ENCODE data around the gene MEI4. TPM values are rescaled to one million over a fixed set of nuclear protein-coding genes. Genes with fewer than 3 reads are reported as not detected.

The MEI4 gene
- total RNA-seq, 1 experiment from 2014 or later, result not detected

DNA sequence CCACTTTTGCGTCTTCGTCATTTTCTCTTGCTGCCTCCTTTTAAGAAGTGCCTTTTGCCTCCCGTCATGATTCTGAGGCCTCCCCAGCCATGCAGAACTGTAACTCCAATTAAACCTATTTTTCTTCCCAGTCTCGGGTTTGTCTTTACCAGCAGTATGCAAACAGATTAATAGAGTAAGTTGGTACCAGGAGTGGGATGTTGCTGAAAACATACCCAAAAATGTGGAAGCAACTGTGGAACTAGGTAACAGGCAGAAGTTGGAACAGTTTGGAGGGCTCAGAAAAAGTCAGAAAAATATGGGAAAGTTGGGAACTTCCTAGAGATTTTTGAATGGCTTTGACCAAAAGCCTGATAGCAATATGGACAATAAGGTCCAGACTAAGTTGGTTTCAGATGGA is 309.2 kb downstream of the MEI4 start:
- H3K4me1 ChIP-seq (ENCODE audit: control insufficient read depth in 1 of 2, insufficient read depth in 2 of 2, low read length in 2 of 2), result no peaks in the 10 kb centered on the region
- no peak overlapping the region for H3K4me3 ChIP-seq (replicated peaks in 1 of 2; ENCODE audit: low read depth in 1 of 2, low read length in 2 of 2)
- no peak for TF ChIP-seq EGR1 (IDR thresholded peaks at IDR 0.05; ENCODE audit: low read depth)
- TF ChIP-seq, protein P1, sequence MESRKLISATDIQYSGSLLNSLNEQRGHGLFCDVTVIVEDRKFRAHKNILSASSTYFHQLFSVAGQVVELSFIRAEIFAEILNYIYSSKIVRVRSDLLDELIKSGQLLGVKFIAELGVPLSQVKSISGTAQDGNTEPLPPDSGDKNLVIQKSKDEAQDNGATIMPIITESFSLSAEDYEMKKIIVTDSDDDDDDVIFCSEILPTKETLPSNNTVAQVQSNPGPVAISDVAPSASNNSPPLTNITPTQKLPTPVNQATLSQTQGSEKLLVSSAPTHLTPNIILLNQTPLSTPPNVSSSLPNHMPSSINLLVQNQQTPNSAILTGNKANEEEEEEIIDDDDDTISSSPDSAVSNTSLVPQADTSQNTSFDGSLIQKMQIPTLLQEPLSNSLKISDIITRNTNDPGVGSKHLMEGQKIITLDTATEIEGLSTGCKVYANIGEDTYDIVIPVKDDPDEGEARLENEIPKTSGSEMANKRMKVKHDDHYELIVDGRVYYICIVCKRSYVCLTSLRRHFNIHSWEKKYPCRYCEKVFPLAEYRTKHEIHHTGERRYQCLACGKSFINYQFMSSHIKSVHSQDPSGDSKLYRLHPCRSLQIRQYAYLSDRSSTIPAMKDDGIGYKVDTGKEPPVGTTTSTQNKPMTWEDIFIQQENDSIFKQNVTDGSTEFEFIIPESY (IDR thresholded peaks at IDR 0.05; ENCODE audit: extremely low read depth, insufficient replicate concordance, low read length), result no peak
- RAD21 ChIA-PET (ENCODE audit: low non-redundant PET in 1 of 2, low total read pairs in 2 of 2, uncharacterized antibody in 2 of 2, unreplicated experiment in 2 of 2), result no interaction called here
- no peak overlapping the region for H3K27ac ChIP-seq (ENCODE audit: low read depth, low read length)
- no TSS peak for BruUV-seq (replicated peaks)
- H4K20me1 ChIP-seq (ENCODE audit: insufficient read depth), result no peaks in the 10 kb centered on the region
- ATAC-seq (no peak), DNase-seq (ENCODE audit: low read depth, low spot score) (no peak)
- no peaks in the 10 kb centered on the region for H3K27me3 ChIP-seq (ENCODE audit: insufficient read depth, low read length)
- H2AFZ ChIP-seq (ENCODE audit: low read depth, low read length, poor library complexity, severe bottlenecking), result no peak overlapping the region
- POLR2A ChIA-PET, result no interaction called here
- intact Hi-C loops (cut with micrococcal nuclease), result no loop called here
- H3K36me3 ChIP-seq (ENCODE audit: control insufficient read depth in 1 of 2, insufficient read depth in 2 of 2, low read length in 2 of 2), result no peaks in the 10 kb centered on the region
- H3K79me2 ChIP-seq (ENCODE audit: insufficient read depth, low read length), result no peaks in the 10 kb centered on the region
- no peaks in the 10 kb centered on the region for H3K9me2 ChIP-seq (ENCODE audit: insufficient read depth)
- no peak overlapping the region for H3K4me2 ChIP-seq (ENCODE audit: low read length)
- H3K9me3 ChIP-seq (ENCODE audit: control insufficient read depth in 1 of 2, insufficient read depth in 1 of 2, low read depth in 1 of 2, low read length in 2 of 2), result no peaks in the 10 kb centered on the region
- CTCF ChIA-PET, result no interaction called here
- no peak overlapping the region for H3K9ac ChIP-seq (ENCODE audit: low read length)

GRCh38 chr6:77965449-77965848 is 312.6 kb downstream of the MEI4 start:
- H3K4me3 ChIP-seq (replicated peaks in 1 of 2; ENCODE audit: low read depth in 1 of 2, low read length in 2 of 2), result no peak overlapping the region
- no peaks in the 10 kb centered on the region for H3K27me3 ChIP-seq (ENCODE audit: insufficient read depth, low read length)
- no peaks in the 10 kb centered on the region for H3K79me2 ChIP-seq (ENCODE audit: insufficient read depth, low read length)
- no peak for ATAC-seq
- CTCF ChIA-PET, result no interaction called here
- no peak overlapping the region for H3K4me2 ChIP-seq (ENCODE audit: low read length)
- DNase-seq (ENCODE audit: low read depth, low spot score), result no peak
- no peak overlapping the region for H2AFZ ChIP-seq (ENCODE audit: low read depth, low read length, poor library complexity, severe bottlenecking)
- RAD21 ChIA-PET (ENCODE audit: low non-redundant PET in 1 of 2, low total read pairs in 2 of 2, uncharacterized antibody in 2 of 2, unreplicated experiment in 2 of 2), result no interaction called here
- no peak overlapping the region for H3K27ac ChIP-seq (ENCODE audit: low read depth, low read length)
- TF ChIP-seq POLR2A (IDR thresholded peaks at IDR 0.05; ENCODE audit: borderline replicate concordance, extremely low read depth, insufficient read depth, insufficient read length) (no peak), ZNF274 (IDR thresholded peaks at IDR 0.05; ENCODE audit: low read depth, low read length) (no peak), SIN3A (IDR thresholded peaks at IDR 0.05; ENCODE audit: low read depth) (no peak), CEBPB (IDR thresholded peaks at IDR 0.05; ENCODE audit: low read depth) (no peak), REST (IDR thresholded peaks at IDR 0.05; ENCODE audit: low read depth) (no peak)
- intact Hi-C loops (cut with micrococcal nuclease), result no loop called here
- no peaks in the 10 kb centered on the region for H3K36me3 ChIP-seq (ENCODE audit: control insufficient read depth in 1 of 2, insufficient read depth in 2 of 2, low read length in 2 of 2)
- H3K9me3 ChIP-seq (ENCODE audit: control insufficient read depth in 1 of 2, insufficient read depth in 1 of 2, low read depth in 1 of 2, low read length in 2 of 2), result no peaks in the 10 kb centered on the region
- H3K9me2 ChIP-seq (ENCODE audit: insufficient read depth), result no peaks in the 10 kb centered on the region
- H3K9ac ChIP-seq (ENCODE audit: low read length), result no peak overlapping the region
- no peaks in the 10 kb centered on the region for H4K20me1 ChIP-seq (ENCODE audit: insufficient read depth)
- no peaks in the 10 kb centered on the region for H3K4me1 ChIP-seq (ENCODE audit: control insufficient read depth in 1 of 2, insufficient read depth in 2 of 2, low read length in 2 of 2)
- BruUV-seq (replicated peaks), result no TSS peak
- POLR2A ChIA-PET, result no interaction called here

Measured in HCT116 (cell line).